Stimulated activated CD4-positive, alpha-beta T cell treated with anti-CD3 and anti-CD28 coated beads, Interleukin-12 subunit alpha, Interleukin-12 subunit beta, amount 100 ng/mL, for 24 hours (primary cell): ENCODE results near the gene KERA.
"Not testable (repeated sequence)": the region's sequence is repeated elsewhere in the genome, so short reads cannot be mapped to it uniquely, and the experiment has no call there.

ENCODE experiments used
- DNase-seq, 2 experiments: peaks; one replicate each; pipeline ENCODE4 v3.0.0-alpha.2; 2020; ENCODE audit warnings: low read depth in 2 of 2

KERA gene

GRCh38 chr12:91057368-91058165 is at the start of gene KERA:
KERA (minus strand) TSS chr12:91058024; CDS start chr12:91056281, 1,743 bp downstream.
- no peak for DNase-seq

- DNase-seq: no peak
Measured at GRCh38 chr12:91106283-91106682, 48.5 kb upstream of the KERA start.

GRCh38 chr12:91105807-91106206 is 48.0 kb upstream of the KERA start:
- DNase-seq: no peak

GRCh38 chr12:91104812-91105466 is 47.1 kb upstream of the KERA start:
- DNase-seq: no peak

GRCh38 chr12:91103624-91104023 is 45.8 kb upstream of the KERA start:
- DNase-seq: no peak

GRCh38 chr12:91103101-91103500 is 45.3 kb upstream of the KERA start:
- DNase-seq: no peak

- no peak for DNase-seq
Measured at GRCh38 chr12:91100906-91101305, 43.1 kb upstream of the KERA start.

- DNase-seq: no peak
Measured at GRCh38 chr12:91099836-91100235, 42.0 kb upstream of the KERA start.

GRCh38 chr12:91099341-91099740 is 41.5 kb upstream of the KERA start:
- DNase-seq: no peak

GRCh38 chr12:91098941-91099340 is 41.1 kb upstream of the KERA start:
- DNase-seq: no peak

GRCh38 chr12:91098461-91098860 is 40.6 kb upstream of the KERA start:
- no peak for DNase-seq

- no peak for DNase-seq
Measured at GRCh38 chr12:91094957-91095356, 37.1 kb upstream of the KERA start.

- DNase-seq: no peak
Measured at GRCh38 chr12:91094032-91094662, 36.3 kb upstream of the KERA start.

GRCh38 chr12:91093341-91093740 is 35.5 kb upstream of the KERA start:
- no peak for DNase-seq

- no peak for DNase-seq
Measured at GRCh38 chr12:91091916-91092715, 34.3 kb upstream of the KERA start.

GRCh38 chr12:91089953-91090352 is 32.1 kb upstream of the KERA start:
- not testable (repeated sequence) for DNase-seq

- DNase-seq: no peak
Measured at GRCh38 chr12:91080041-91080440, 22.2 kb upstream of the KERA start.

GRCh38 chr12:91078501-91078900 is 20.7 kb upstream of the KERA start:
- DNase-seq: no peak

GRCh38 chr12:91077228-91077954 is 19.6 kb upstream of the KERA start:
- DNase-seq: no peak

- no peak for DNase-seq
Measured at GRCh38 chr12:91074851-91075250, 17.0 kb upstream of the KERA start.

GRCh38 chr12:91074154-91074709 is 16.4 kb upstream of the KERA start:
- no peak for DNase-seq
